ENCODE results near the gene VRK1.

- TF ChIP-seq GATA1 (IDR thresholded peaks at IDR 0.05; ENCODE audit: low read depth, low read length) (no peak), POLR2A (IDR thresholded peaks at IDR 0.05; ENCODE audit: low read length) (no peak)
Measured at GRCh38 chr14:96926001-96926400, 128.8 kb downstream of the VRK1 start.

Data from erythroblast (primary cell).